OCI-LY1 (cell line): ENCODE data around the gene LNPEP.

Experiments used
- H2AFZ ChIP-seq: fragments of 200-600 bp; sonication (generic), shearing (Covaris generic); 2 replicates; pipeline ENCODE4 v1.6.0; 2014; ENCODE audit warnings: antibody characterized with exemption, mild to moderate bottlenecking, low read length
- H3F3A ChIP-seq: fragments of 200-600 bp; sonication (generic), shearing (Covaris generic); 2 replicates; pipeline ENCODE4 v1.6.0; 2014; ENCODE audit warnings: mild to moderate bottlenecking, antibody characterized with exemption, low read length, moderate library complexity; ENCODE audit not compliant: insufficient read depth
- H3K27ac ChIP-seq: fragments of 200-600 bp; sonication (generic); 2 replicates; pipeline ENCODE4 v1.5.1; 2014; ENCODE audit warnings: low read length, mixed run types, mild to moderate bottlenecking, low read depth; ENCODE audit not compliant: poor library complexity, severe bottlenecking
- H3K27me3 ChIP-seq: fragments of 200-600 bp; sonication (generic); 2 replicates; pipeline ENCODE4 v1.6.0; 2014; ENCODE audit warnings: antibody characterized with exemption, mild to moderate bottlenecking, low read length, moderate library complexity; ENCODE audit not compliant: insufficient read depth
- H3K36me3 ChIP-seq: fragments of 200-600 bp; sonication (generic); 2 replicates; pipeline ENCODE4 v1.6.1; 2014; ENCODE audit warnings: mild to moderate bottlenecking, antibody characterized with exemption, low read length, moderate library complexity, mixed read lengths; ENCODE audit not compliant: insufficient read depth
- H3K4me1 ChIP-seq: fragments of 200-600 bp; sonication (generic); 2 replicates; pipeline ENCODE4 v1.5.1; 2014; ENCODE audit warnings: mild to moderate bottlenecking, low read length, moderate library complexity; ENCODE audit not compliant: insufficient read depth, severe bottlenecking
- H3K4me2 ChIP-seq: fragments of 200-600 bp; sonication (generic), shearing (Covaris generic); 2 replicates; pipeline ENCODE4 v1.6.1; 2014; ENCODE audit warnings: low read length
- H3K4me3 ChIP-seq: fragments of 200-600 bp; sonication (generic); 2 replicates; pipeline ENCODE4 v1.5.1; 2014; ENCODE audit warnings: low read length, low read depth, mild to moderate bottlenecking, mixed read lengths; ENCODE audit not compliant: poor library complexity, severe bottlenecking
- H3K79me2 ChIP-seq: fragments of 200-600 bp; shearing (Covaris generic); 2 replicates; pipeline ENCODE4 v1.6.1; 2016; ENCODE audit warnings: mixed run types, low read length, mixed read lengths; ENCODE audit not compliant: insufficient read depth
- H3K9ac ChIP-seq: fragments of 200-600 bp; sonication (generic), shearing (Covaris generic); 2 replicates; pipeline ENCODE4 v1.6.1; 2014; ENCODE audit warnings: mild to moderate bottlenecking, low read length, mixed read lengths
- H3K9me2 ChIP-seq: fragments of 200-600 bp; sonication (generic), shearing (Covaris generic); 2 replicates; pipeline ENCODE4 v1.6.1; 2014; ENCODE audit warnings: low read depth, mild to moderate bottlenecking, low read length, mixed read lengths
- H3K9me3 ChIP-seq: fragments of 200-600 bp; shearing (Covaris generic); 2 replicates; pipeline ENCODE4 v1.6.1; 2014; ENCODE audit warnings: low read length, mixed read lengths
- H4K20me1 ChIP-seq: fragments of 200-600 bp; sonication (generic), shearing (Covaris generic); 2 replicates; pipeline ENCODE4 v1.6.0; 2016; ENCODE audit warnings: mild to moderate bottlenecking, low read length; ENCODE audit not compliant: insufficient read depth
- CTCF ChIP-seq: fragments of 200-600 bp; sonication (generic), shearing (Covaris generic); IDR thresholded peaks from 2 replicates; pipeline ENCODE4 v1.5.1; 2017; ENCODE audit warnings: mild to moderate bottlenecking, antibody characterized with exemption, low read length, moderate library complexity, mixed read lengths
- EZH2 ChIP-seq: fragments of 200-600 bp; sonication (generic), shearing (Covaris generic); IDR thresholded peaks from 2 replicates; pipeline ENCODE4 v1.8.0; 2017; ENCODE audit warnings: borderline replicate concordance, mixed run types, mild to moderate bottlenecking, antibody characterized with exemption, low read length, moderate library complexity, mixed read lengths

Gene LNPEP

GRCh38 chr5:96936431-96937320 lies 796 bp downstream of the LNPEP start:
- Histone ChIP-seq H3K27me3 (no peaks in the 10 kb centered on the region), H3K4me1 (peaks cover 64% of the 10 kb centered on the region), H3K9ac (peak overlapping the region; percentile 96), H3K9me3 (0 out of 2 replicates have a peak, but pooled peaks cover 2% of the 10 kb centered on the region), H3K27ac (peak overlapping the region; percentile 99), H3K4me2 (peak overlapping the region; percentile 73), H3K9me2 (no peaks in the 10 kb centered on the region), H4K20me1 (no peaks in the 10 kb centered on the region), H2AFZ (no peak overlapping the region), H3F3A (no peaks in the 10 kb centered on the region), H3K4me3 (peak overlapping the region; percentile 81), H3K36me3 (peaks cover 40% of the 10 kb centered on the region), H3K79me2 (peaks cover 58% of the 10 kb centered on the region)
- TF ChIP-seq CTCF (no peak), EZH2 (no peak)

- Histone ChIP-seq H2AFZ (no peak overlapping the region), H3K4me2 (no peak overlapping the region), H3K4me1 (peaks cover 41% of the 10 kb centered on the region), H3K9me3 (0 out of 2 replicates have a peak, but pooled peaks cover 2% of the 10 kb centered on the region), H4K20me1 (no peaks in the 10 kb centered on the region), H3K36me3 (peaks cover 47% of the 10 kb centered on the region), H3K27me3 (no peaks in the 10 kb centered on the region), H3K9me2 (no peaks in the 10 kb centered on the region), H3K79me2 (peaks cover 88% of the 10 kb centered on the region), H3K9ac (no peak overlapping the region), H3K27ac (no peak overlapping the region), H3K4me3 (no peak overlapping the region), H3F3A (no peaks in the 10 kb centered on the region)
- TF ChIP-seq EZH2 (no peak), CTCF (no peak)
Observed at GRCh38 chr5:96940586-96940985, 4.7 kb downstream of the LNPEP start.

GRCh38 chr5:96941140-96941539 lies 5.3 kb downstream of the LNPEP start:
- Histone ChIP-seq H3K36me3 (peaks cover 47% of the 10 kb centered on the region), H3K9me3 (0 out of 2 replicates have a peak, but pooled peaks cover 2% of the 10 kb centered on the region), H4K20me1 (no peaks in the 10 kb centered on the region), H2AFZ (no peak overlapping the region), H3K79me2 (peaks cover 94% of the 10 kb centered on the region), H3K27me3 (no peaks in the 10 kb centered on the region), H3K9me2 (no peaks in the 10 kb centered on the region), H3K9ac (no peak overlapping the region), H3K4me3 (no peak overlapping the region), H3F3A (no peaks in the 10 kb centered on the region), H3K4me1 (peaks cover 41% of the 10 kb centered on the region), H3K4me2 (no peak overlapping the region), H3K27ac (no peak overlapping the region)
- TF ChIP-seq CTCF = no peak
- TF ChIP-seq EZH2 = no peak
